ENCODE results near the gene ZIM2.
"Not testable (repeated sequence)": the region's sequence is repeated elsewhere in the genome, so short reads cannot be mapped to it uniquely, and the experiment has no call there.

ZIM2 gene

GRCh38 chr19:56840451-56841192, at the start of gene ZIM2, which contains the start of gene PEG3:
Gene ZIM2 (minus strand): TSS chr19:56840726. CDS start chr19:56824277, 16,449 bp downstream.
Gene PEG3 (minus strand): TSS chr19:56840726. CDS start chr19:56824655, 16,071 bp downstream.
- DNase-seq: no peak

GRCh38 chr19:56885173-56885985, 44.9 kb upstream of the ZIM2 start:
- DNase-seq: no peak

GRCh38 chr19:56884441-56884840, 43.9 kb upstream of the ZIM2 start:
- DNase-seq: no peak

GRCh38 chr19:56880592-56881190, 40.2 kb upstream of the ZIM2 start:
- DNase-seq: no peak

- no peak for DNase-seq
These were observed 36.7 kb upstream of the ZIM2 start for GRCh38 chr19:56877069-56877715.

GRCh38 chr19:56875717-56876116, 35.2 kb upstream of the ZIM2 start:
- no peak for DNase-seq

- no peak for DNase-seq
These were observed 34.0 kb upstream of the ZIM2 start for GRCh38 chr19:56874530-56874929.

GRCh38 chr19:56873493-56873892, 33.0 kb upstream of the ZIM2 start:
- DNase-seq: no peak

GRCh38 chr19:56869886-56870285, 29.4 kb upstream of the ZIM2 start:
- DNase-seq: no peak

GRCh38 chr19:56868446-56868845, 27.9 kb upstream of the ZIM2 start:
- DNase-seq: no peak

- DNase-seq: no peak
These were observed 26.0 kb upstream of the ZIM2 start for GRCh38 chr19:56866538-56866937.

GRCh38 chr19:56864443-56865125, 24.1 kb upstream of the ZIM2 start:
- no peak for DNase-seq

- no peak for DNase-seq
These were observed 22.2 kb upstream of the ZIM2 start for GRCh38 chr19:56862741-56863140.

GRCh38 chr19:56860409-56860808, 19.9 kb upstream of the ZIM2 start:
- DNase-seq: not testable (repeated sequence)

- DNase-seq: no peak
These were observed 17.5 kb upstream of the ZIM2 start for GRCh38 chr19:56858026-56858425.

- no peak for DNase-seq
These were observed 16.3 kb upstream of the ZIM2 start for GRCh38 chr19:56856822-56857221.

GRCh38 chr19:56852361-56852760, 11.8 kb upstream of the ZIM2 start:
- DNase-seq: not testable (repeated sequence)

- DNase-seq: no peak
These were observed 7.6 kb upstream of the ZIM2 start for GRCh38 chr19:56848166-56848565.

- no peak for DNase-seq
These were observed 1.9 kb upstream of the ZIM2 start for GRCh38 chr19:56842412-56842811.

- no peak for DNase-seq
These were observed 642 bp upstream of the ZIM2 start for GRCh38 chr19:56841193-56841543.

GRCh38 chr19:56839652-56840450, 675 bp downstream of the ZIM2 start:
- DNase-seq: no peak
